ENCODE data around the gene NECTIN3.

The NECTIN3 gene

GRCh38 chr3:111087924-111088469 lies 16.4 kb downstream of the NECTIN3 start:
- no peak for DNase-seq

DNA sequence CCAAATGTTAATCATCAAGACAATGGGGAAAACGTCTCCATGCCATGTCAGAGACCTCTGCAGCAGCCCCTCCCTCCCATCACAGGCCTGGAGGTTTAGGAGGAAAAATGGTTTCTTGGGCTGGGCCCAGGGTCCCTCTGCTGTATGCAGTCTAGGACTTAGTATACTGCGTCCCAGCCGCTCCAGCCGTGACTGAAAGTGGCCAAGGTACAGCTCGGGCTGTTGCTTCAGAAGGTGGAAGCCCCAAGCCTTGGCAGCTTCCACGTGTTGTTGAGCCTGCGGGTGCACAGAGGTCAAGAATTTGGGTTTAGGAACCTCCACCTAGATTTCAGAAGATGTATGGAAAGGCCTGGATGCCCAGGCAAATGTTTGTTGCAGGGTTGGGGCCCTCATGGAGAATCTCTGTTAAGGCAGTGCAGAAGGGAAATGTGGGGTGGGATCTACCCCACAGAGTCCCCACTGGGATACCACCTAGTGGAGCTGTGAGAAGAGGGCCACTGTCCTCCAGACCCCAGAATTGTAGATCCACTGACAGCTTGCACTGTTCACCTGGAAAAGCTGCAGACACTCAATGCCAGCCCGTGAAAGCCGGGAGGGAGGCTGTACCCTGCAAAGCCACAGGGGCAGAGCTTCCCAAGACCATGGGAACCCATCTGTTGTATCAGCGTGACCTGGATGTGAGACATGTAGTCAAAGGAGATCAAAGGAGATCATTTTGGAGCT lies 25.0 kb downstream of the NECTIN3 start:
- DNase-seq = no peak

DNA sequence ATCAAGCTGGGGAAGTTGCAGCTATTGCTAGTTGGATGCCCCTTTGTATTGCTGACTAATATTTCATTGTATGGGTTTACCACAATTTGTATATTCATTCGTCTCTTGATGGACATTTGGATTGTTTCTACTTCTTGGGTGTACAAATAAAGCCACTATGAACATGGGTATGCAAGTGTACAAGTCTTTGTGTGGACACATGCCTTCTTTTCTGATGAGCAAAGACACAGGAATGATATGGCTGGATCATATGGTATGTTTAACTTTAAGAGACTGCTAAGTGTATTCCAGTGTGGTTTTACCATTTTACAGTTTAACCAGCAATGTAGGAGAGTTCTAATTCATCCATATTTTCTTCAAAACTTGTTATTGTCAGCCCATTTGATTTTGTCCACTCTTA lies 32.2 kb downstream of the NECTIN3 start:
- no peak for DNase-seq

DNA sequence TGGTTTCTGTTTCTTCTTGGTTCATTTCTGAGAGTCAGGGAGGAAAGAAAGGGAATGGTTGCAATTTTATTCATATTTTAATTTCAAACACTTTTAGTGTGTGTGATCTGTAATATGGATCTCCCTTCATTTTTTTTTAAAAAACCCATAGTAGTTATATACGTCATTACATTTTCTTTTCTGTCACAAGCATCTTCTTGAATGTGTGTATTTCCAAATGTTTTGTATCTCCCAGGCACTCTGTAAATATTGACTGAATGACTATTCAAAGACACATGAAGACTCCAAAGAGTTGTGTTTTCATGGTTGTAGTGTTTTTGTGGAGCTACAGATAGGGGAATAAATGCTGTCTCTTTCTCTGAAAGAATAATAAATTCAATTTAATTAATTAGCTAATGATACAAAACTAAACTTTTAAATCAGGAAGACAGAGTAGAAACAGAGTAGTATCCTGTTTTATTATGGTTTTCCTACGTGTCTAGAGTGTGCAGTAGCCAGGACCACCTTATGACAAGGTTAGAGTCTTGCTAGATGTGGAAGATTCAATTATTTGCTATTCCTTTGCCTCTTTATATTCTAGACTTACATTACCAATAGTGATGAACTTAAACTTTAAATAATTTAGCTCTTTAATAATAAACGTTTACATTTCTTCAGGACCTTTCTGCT lies 35.5 kb downstream of the NECTIN3 start:
- no peak for DNase-seq

DNA sequence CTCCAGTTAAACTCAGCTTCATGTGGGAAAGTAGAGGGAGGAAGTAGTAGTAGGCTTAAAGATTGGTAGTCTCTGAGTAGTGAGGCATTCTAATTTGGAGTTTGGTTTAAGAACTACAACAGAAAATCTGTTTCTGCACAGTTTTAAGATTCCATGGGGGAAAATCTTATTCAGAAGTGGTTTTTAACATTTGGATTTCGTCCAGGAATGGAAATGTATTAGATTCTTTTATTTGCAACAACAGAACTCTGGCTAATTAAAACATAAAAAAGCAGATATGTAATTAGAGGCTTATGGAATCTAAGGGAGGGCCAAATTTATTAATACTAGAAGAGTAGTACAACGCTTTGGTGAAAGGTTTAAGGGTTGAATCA lies 36.0 kb downstream of the NECTIN3 start:
- DNase-seq = no peak

- DNase-seq = no peak
Observed at GRCh38 chr3:111112913-111113312, 41.3 kb downstream of the NECTIN3 start.

GRCh38 chr3:111128884-111129283 lies 57.3 kb downstream of the NECTIN3 start:
- DNase-seq = no peak

- no peak for DNase-seq
Observed at GRCh38 chr3:111130827-111131226, 59.2 kb downstream of the NECTIN3 start.

- no peak for DNase-seq
Observed at GRCh38 chr3:111134302-111134701, 62.7 kb downstream of the NECTIN3 start.

GRCh38 chr3:111151438-111151837 lies 79.8 kb downstream of the NECTIN3 start:
- no peak for DNase-seq

GRCh38 chr3:111152496-111152895 lies 80.9 kb downstream of the NECTIN3 start:
- DNase-seq = no peak

GRCh38 chr3:111156517-111156916 lies 84.9 kb downstream of the NECTIN3 start:
- DNase-seq = no peak

DNA sequence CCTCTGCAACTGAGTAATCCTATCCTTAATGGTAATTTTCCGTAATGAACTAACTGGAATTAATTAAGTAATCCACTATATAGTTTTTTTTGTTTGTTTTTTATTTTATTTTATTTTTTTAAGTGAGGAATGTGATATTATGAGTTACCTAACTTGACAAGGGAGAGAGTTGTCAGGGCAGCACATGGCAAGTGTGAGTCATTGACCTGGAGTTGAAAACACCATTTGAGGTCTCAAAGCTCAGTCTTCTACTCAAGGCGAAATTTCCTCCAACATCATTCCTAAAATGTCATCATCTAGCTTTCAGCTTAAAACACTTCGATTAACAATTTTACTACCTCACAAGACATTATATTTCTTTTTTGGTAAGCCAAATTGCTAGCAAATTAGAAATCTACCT lies 87.8 kb downstream of the NECTIN3 start:
- no peak for DNase-seq

- DNase-seq = no peak
Observed at GRCh38 chr3:111164621-111165020, 93.0 kb downstream of the NECTIN3 start.

DNA sequence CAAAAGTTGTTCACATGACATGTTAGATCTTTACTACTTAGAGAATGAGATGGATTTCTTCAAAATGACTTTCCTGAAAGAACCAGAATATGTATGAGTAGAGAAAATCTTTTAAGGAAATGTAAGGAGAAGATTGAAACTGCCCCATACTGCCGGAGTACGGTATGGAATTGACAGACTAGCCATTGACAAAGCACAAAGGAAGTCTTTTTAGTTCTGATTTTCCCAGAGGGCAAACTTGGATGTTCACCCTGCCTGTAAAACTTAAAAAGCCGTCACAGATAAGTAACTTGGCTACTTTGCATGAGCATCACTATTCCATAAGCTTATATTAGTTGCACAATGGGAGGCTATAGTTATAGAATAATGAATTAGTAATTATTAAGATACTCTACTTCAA lies 93.8 kb downstream of the NECTIN3 start:
- DNase-seq = no peak

GRCh38 chr3:111173328-111173900 lies 101.8 kb downstream of the NECTIN3 start:
- no peak for DNase-seq

DNA sequence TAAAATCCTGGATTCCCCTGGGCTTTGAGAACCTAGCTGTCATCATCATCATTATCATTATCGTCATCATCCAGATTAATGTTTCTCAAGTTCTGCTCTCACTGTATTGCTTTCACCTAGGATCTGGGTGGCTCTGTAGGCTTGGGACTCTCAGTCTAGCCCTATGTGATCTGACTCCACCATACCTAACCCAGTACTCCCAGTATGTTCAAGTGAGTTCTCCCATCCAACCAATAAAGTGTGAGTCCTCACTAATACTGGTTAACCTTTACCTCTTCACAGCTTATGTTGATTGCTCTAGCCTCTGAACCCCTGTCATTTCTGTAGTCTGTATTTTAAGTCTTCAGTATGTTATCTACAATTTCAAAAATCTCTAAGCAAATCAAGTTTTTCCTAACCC lies 102.3 kb downstream of the NECTIN3 start:
- DNase-seq = no peak

DNA sequence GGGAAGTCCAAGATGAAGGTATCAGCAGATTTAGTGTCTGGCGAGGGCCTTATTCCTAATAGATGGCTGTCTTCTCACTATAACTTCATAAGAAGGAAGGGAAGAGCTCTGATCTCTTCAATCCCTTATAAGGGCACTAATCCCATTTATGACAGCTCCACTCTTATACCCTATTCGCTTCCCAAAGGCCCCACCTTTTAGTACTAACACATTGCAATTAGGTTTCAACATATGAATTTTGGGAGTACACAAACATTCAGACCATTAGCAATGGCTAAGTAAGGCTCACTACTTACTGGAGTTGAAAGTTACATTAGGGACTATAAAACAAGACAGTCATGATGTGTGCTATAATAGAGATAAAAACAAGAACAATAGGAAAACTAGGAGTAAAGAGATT lies 118.9 kb downstream of the NECTIN3 start:
- DNase-seq = no peak

- DNase-seq = no peak
Observed at GRCh38 chr3:111193472-111193871, 121.9 kb downstream of the NECTIN3 start.

DNA sequence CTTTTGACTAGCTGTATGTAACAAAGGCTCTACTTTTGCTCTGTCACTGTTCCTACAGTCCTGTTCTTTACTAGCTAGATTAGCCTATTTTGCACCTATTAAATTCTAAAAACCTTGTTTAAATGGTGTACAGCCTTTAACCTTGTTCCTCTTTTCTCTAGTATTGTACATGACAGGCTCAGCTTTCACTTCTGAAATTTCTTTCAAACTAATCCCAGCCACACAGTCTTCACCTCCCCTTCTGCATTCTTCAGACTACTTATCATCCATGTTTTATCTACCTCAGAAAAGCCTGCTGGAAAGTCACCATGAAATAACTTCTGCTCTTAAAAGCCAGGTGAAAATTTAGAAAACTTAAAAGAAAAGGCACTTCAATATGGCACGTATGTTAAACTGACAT lies 122.4 kb downstream of the NECTIN3 start:
- DNase-seq = no peak

DNA sequence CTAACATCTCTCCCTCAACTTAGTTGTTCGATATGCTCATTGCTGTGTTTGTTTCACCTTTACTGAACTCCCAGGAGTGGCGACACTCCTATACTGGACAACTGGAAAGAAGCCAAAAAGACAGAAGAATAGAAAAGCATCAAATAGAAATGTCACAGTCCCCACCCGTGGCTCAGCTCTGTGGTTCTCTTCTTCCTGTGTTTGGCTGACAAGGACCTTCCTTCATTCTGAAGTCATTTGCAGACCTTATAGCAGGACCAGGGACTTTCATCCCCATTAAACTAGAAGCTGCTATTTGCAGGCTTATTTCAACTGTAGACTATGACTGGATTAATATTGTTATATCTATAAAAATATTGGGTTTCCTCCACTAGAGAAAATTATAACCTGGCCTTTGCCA lies 125.9 kb downstream of the NECTIN3 start:
- DNase-seq = no peak

- no peak for DNase-seq
Observed at GRCh38 chr3:111200027-111200426, 128.4 kb downstream of the NECTIN3 start.

GRCh38 chr3:111210003-111210711 lies 138.5 kb downstream of the NECTIN3 start:
- no peak for DNase-seq
